ENCODE measurements around the gene XXYLT1.

DNA sequence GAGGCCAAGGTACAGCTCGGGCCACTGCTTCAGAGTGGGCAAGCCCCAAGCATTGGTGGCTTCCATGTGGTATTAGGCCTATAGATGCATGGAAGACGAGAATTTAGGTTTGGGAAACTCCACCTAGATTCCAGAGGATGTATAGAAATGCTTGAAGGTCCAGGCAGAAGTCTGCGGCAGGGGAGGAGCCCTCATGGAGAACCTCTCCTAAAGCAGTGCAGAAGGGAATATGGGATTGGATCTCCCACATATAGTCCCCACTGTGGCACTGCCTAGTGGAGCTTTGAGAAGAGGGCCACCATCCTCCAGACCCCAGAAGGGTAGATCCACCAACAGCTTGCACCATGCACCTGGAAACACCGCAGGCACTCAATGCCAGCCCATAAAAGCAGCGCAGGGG, 48.1 kb upstream of the XXYLT1 start:
- TF ChIP-seq, protein P1, sequence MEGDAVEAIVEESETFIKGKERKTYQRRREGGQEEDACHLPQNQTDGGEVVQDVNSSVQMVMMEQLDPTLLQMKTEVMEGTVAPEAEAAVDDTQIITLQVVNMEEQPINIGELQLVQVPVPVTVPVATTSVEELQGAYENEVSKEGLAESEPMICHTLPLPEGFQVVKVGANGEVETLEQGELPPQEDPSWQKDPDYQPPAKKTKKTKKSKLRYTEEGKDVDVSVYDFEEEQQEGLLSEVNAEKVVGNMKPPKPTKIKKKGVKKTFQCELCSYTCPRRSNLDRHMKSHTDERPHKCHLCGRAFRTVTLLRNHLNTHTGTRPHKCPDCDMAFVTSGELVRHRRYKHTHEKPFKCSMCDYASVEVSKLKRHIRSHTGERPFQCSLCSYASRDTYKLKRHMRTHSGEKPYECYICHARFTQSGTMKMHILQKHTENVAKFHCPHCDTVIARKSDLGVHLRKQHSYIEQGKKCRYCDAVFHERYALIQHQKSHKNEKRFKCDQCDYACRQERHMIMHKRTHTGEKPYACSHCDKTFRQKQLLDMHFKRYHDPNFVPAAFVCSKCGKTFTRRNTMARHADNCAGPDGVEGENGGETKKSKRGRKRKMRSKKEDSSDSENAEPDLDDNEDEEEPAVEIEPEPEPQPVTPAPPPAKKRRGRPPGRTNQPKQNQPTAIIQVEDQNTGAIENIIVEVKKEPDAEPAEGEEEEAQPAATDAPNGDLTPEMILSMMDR (IDR thresholded peaks at IDR 0.05), result no peak
- no peak for TF ChIP-seq POLR2A (IDR thresholded peaks at IDR 0.05)

All from adrenal gland (tissue), 5 donors.